H1 (cell line): ENCODE results near the gene OR52B6. TPM values are rescaled to one million over a fixed set of nuclear protein-coding genes. Genes with fewer than 3 reads are reported as not detected.

Experiments used
- CBX5 ChIP-seq: fragments of 300-800, 300-1000 bp; sonication (generic); IDR thresholded peaks from 2 replicates; pipeline ENCODE4 v1.7.1; 2016; ENCODE audit warnings: antibody characterized with exemption, low read length, low read depth
- CEBPB ChIP-seq: IDR thresholded peaks from 2 replicates; pipeline ENCODE4 v1.6.1; 2012; ENCODE audit warnings: low read depth, low read length
- CTCF ChIP-seq, 3 experiments: IDR thresholded peaks; 1 replicate in 2 of 3; 2 replicates in 1 of 3; pipeline versions ENCODE4 v1.5.1 to v1.6.1; 2011; ENCODE audit warnings: low read length in 3 of 3, mild to moderate bottlenecking in 3 of 3, inconsistent platforms in 2 of 3, low read depth in 1 of 3, moderate library complexity in 1 of 3; ENCODE audit not compliant: insufficient read depth in 1 of 3; ENCODE audit errors: control extremely low read depth in 1 of 3
- E2F6 ChIP-seq: IDR thresholded peaks from 2 replicates; pipeline ENCODE4 v1.6.1; 2012; ENCODE audit warnings: inconsistent platforms
- EGR1 ChIP-seq: IDR thresholded peaks from 2 replicates; pipeline ENCODE4 v1.6.1; 2011; ENCODE audit warnings: low read depth, low read length, borderline replicate concordance
- RAD21 ChIP-seq, 2 experiments: IDR thresholded peaks in 1 of 2; conservative IDR thresholded peaks in 1 of 2; 2 replicates each; pipeline ENCODE4 v1.6.1; 2011; ENCODE audit warnings: low read depth in 2 of 2, low read length in 2 of 2, improper control_type of control experiment in 1 of 2, inconsistent platforms in 1 of 2, mild to moderate bottlenecking in 1 of 2, moderate library complexity in 1 of 2
- polyA plus RNA-seq, 7 experiments: library from polyadenylated mRNA; depleted of rRNA in 3 of 7; stranded (reverse) in 5 of 7; unstranded in 2 of 7; fragments of >200 nt in 5 of 7; fragments of 200-250 nt in 2 of 7; gene quantifications; 1 replicate in 5 of 7; 2 replicates in 1 of 7; 4 replicates in 1 of 7; pipeline versions ENCODE4 v1.2.1 to v1.2.3, GENCODE V29; 2011 to 2013; ENCODE audit warnings: missing spikeins in 2 of 7, mixed read lengths in 2 of 7
- total RNA-seq: library from RNA; stranded (reverse); fragmentation: NEBNext Ultra II Directional; extraction: Animal tissue kit (Norgen Biotek cat#: 25700); gene quantifications from 2 replicates; pipeline ENCODE4 v1.2.1, GENCODE V29; 2021

The OR52B6 gene
- total and polyA plus RNA-seq, 2 of the 8 experiments (the other 6 are each of a cell fraction or from before 2014, with no cell fraction given): not detected

DNA sequence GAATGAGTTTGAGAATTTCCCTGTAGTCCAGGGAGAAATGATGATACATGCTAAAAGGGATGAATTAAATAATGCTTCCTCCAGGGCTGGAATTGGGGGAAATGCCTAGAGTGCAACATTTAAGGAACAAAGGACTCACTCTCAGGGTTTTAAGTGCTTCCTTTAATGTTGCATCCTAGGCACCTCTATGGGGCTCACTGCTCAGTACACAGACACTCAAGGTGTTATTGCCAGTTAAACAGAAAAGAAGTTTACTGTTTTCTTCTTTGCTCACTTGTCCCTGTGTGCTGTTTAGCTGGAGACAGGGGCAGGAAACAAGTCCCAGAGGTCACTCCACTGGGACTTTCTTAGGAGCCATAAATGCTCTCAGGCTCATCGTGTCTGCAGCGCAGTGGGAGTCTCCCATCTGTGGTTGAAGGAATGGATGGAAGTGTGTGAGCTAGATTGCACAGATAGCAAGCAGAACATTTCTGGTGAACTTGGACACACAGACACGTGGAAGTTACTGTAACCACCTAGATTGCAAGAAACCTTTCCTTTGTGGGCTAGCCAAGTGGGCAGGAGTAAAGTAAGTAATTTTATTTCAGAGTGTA, 24.0 kb upstream of the OR52B6 start (continued):
- TF ChIP-seq CTCF (IDR thresholded peaks at IDR 0.05; ENCODE audit: control extremely low read depth in 1 of 3, insufficient read depth in 1 of 3, low read depth in 1 of 3, low read length in 3 of 3) (no peak), CBX5 (no peak), EGR1 (no peak), CEBPB (no peak), RAD21 (IDR thresholded peaks at IDR 0.05 in 1 of 2, conservative IDR thresholded peaks at IDR 0.05 in 1 of 2; ENCODE audit: low read depth in 2 of 2, low read length in 2 of 2) (no peak), E2F6 (no peak)
